ENCODE data around the gene NKD1.

DNA sequence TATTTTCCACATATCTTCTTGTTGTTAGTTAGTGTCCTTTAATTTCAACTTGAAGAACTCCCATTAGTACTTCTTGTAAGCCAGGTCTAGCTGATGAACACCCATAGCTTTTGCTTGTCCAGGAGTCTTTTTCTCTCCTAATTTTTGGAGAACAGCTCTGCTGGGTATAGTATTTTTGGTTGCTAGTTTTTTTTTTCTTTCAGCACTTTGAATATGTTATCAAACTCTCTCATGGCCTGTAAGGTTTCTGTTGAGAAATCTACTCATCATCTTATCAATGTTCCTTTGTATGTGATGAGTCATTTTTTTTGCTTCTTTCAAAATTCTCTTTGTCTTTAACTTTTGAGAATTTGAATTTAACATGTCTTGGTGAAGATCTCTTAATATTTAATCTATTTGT, 31.8 kb upstream of the NKD1 start:
- TF ChIP-seq FOXP2 (optimal IDR thresholded peaks at IDR 0.05; ENCODE audit: borderline replicate concordance, extremely low read depth, extremely low read length, insufficient read depth) (no peak), TAF1 (IDR thresholded peaks at IDR 0.05; ENCODE audit: borderline replicate concordance, insufficient read depth, low read length) (no peak), POLR2AphosphoS5 (IDR thresholded peaks at IDR 0.05; ENCODE audit: low read depth, low read length) (no peak), SIN3A (IDR thresholded peaks at IDR 0.05; ENCODE audit: borderline replicate concordance, insufficient read depth, low read length) (no peak)
- TF ChIP-seq, protein P1, sequence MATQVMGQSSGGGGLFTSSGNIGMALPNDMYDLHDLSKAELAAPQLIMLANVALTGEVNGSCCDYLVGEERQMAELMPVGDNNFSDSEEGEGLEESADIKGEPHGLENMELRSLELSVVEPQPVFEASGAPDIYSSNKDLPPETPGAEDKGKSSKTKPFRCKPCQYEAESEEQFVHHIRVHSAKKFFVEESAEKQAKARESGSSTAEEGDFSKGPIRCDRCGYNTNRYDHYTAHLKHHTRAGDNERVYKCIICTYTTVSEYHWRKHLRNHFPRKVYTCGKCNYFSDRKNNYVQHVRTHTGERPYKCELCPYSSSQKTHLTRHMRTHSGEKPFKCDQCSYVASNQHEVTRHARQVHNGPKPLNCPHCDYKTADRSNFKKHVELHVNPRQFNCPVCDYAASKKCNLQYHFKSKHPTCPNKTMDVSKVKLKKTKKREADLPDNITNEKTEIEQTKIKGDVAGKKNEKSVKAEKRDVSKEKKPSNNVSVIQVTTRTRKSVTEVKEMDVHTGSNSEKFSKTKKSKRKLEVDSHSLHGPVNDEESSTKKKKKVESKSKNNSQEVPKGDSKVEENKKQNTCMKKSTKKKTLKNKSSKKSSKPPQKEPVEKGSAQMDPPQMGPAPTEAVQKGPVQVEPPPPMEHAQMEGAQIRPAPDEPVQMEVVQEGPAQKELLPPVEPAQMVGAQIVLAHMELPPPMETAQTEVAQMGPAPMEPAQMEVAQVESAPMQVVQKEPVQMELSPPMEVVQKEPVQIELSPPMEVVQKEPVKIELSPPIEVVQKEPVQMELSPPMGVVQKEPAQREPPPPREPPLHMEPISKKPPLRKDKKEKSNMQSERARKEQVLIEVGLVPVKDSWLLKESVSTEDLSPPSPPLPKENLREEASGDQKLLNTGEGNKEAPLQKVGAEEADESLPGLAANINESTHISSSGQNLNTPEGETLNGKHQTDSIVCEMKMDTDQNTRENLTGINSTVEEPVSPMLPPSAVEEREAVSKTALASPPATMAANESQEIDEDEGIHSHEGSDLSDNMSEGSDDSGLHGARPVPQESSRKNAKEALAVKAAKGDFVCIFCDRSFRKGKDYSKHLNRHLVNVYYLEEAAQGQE (IDR thresholded peaks at IDR 0.05; ENCODE audit: insufficient read depth in 1 of 2, low read depth in 2 of 2, low read length in 2 of 2), result no peak
